ENCODE results near the gene TMC8.

TMC8 gene

DNA sequence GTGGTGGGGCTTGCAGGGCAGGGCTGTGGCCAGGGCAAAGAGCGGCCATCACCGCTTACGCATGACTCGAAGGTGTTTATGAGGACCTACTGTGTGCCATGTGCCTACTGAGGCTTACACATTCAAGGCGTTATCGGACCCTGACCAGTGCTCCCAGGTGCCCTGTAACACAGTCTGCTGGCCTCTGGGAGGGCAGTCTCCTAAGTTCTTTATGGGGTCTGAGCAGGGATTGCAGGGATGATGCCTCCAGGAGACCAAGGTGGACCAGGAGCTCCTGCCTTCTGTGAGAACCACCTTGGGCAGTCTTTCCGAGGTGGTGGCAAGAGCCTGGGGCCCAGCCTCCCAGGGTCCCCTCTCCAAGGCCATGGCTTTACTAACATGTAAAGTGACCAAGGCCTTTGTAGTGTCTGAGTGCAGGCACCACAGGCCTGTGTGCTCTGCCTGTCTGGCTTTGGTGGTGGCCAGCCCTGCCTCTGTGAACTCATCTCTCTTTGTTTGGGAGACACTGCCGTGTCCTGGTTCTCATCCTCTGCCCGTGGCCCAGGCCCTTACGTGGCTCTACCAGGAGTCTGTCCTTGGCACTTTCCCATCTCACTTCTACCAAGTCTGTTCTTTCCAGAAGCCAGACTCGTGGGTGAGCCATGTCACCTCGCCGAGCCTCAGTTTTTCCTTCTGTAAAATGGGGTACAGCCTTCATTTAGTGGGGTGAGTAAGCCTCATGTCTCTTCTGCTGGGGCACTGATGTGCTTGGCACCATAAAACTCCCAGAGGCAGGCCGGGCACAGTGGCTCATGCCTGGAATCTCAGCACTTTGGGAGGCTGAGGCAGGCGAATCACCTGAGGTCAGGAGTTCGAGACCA lies 34.4 kb downstream of the TMC8 start:
- TF ChIP-seq GATA3 (IDR thresholded peaks at IDR 0.05; ENCODE audit: low read depth, low read length), result no peak
- no peak for TF ChIP-seq GATA2 (IDR thresholded peaks at IDR 0.05; ENCODE audit: low read depth, low read length)

- no peak for TF ChIP-seq GATA3 (IDR thresholded peaks at IDR 0.05; ENCODE audit: low read depth, low read length)
- TF ChIP-seq GATA2 (IDR thresholded peaks at IDR 0.05; ENCODE audit: low read depth, low read length), result no peak
Measured at GRCh38 chr17:78166416-78166815, 35.8 kb downstream of the TMC8 start.

GRCh38 chr17:78168242-78168902 lies 37.8 kb downstream of the TMC8 start, which contains the start of gene SYNGR2:
TSS of gene SYNGR2 (plus strand) at chr17:78168581. CDS start at chr17:78168617, 36 bp downstream.
- TF ChIP-seq GATA3 (IDR thresholded peaks at IDR 0.05; ENCODE audit: low read depth, low read length) (no peak), GATA2 (IDR thresholded peaks at IDR 0.05; ENCODE audit: low read depth, low read length) (no peak)

DNA sequence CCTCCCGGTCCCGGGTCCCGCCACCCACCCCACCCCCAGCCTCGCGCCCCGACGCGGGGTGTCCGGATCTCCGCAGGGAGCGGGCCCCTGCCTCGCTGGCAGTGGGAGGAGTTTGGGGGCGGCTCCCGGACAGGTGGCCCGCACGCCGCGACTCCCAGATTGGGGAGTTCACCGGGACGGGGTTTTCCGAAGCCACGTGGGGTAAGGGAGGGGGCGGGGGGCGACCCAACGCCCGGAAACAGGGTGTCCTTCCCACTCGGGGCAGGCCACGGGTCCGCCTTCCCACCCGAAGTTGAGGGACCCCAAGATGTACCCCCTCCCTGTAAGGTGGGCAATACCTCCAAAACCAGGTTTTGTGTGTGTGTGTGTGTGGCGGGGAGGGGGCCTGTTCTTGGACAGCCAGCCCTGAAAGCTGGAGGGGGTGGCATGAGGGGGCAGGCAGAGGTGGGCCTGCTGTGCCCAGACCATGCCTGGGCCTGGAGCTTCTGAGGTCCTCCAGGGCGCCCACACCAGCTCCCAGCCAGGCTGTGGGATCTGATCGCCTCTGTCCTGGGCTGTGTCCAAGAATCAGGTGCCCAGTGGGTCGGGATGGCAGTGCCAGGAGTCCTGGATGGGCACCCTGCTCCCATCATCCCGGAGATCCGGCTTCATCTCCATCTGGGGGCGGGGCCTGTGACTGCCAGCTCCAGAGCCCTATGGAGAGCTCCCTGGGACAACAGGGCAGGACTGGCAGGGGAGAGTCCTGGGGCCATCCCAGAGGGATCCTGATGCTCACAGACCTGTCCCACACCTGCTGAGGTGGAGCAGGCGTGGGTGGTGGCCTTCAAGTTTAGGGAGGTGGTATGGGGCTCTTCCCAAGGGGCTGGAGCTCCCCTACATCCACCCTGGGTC lies 38.6 kb downstream of the TMC8 start:
- TF ChIP-seq GATA2 (IDR thresholded peaks at IDR 0.05; ENCODE audit: low read depth, low read length) (no peak), GATA3 (IDR thresholded peaks at IDR 0.05; ENCODE audit: low read depth, low read length) (no peak)

- no peak for TF ChIP-seq GATA3 (IDR thresholded peaks at IDR 0.05; ENCODE audit: low read depth, low read length)
- TF ChIP-seq GATA2 (IDR thresholded peaks at IDR 0.05; ENCODE audit: low read depth, low read length), result no peak
Measured at GRCh38 chr17:78170692-78171590, 40.4 kb downstream of the TMC8 start.

GRCh38 chr17:78172249-78173051 lies 41.9 kb downstream of the TMC8 start:
- no peak for TF ChIP-seq GATA2 (IDR thresholded peaks at IDR 0.05; ENCODE audit: low read depth, low read length)
- TF ChIP-seq GATA3 (IDR thresholded peaks at IDR 0.05; ENCODE audit: low read depth, low read length), result no peak

DNA sequence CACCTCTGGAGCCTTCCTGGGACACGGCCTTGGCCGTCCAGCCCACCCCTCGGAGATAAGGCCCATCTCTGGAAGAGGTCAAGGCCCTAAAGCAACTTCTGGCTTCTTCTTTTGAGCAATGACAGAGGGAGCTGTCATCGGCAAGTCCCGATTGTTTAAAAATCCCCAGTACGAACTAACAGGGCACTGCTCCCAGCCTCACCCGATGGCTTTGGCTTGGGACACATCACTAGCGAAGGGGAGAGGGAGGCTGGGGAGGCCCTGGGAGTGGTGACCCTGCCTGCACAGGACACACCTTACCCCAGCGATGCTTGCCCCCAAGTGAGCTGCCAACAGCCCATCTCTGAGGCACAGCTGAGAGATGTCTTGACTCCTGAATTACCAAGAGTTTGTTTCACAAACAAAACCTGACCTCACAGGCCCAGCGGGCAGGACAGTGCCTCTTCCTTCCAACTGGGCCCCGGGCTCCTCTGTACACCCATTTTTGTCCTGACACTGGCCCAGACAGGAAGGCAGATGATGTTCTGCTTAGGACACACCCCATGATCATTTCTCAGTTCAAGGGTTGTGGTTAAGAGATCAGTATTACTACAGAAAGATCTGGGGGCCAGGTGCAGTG lies 42.6 kb downstream of the TMC8 start:
- TF ChIP-seq GATA3 (IDR thresholded peaks at IDR 0.05; ENCODE audit: low read depth, low read length) (no peak), GATA2 (IDR thresholded peaks at IDR 0.05; ENCODE audit: low read depth, low read length) (no peak)

GRCh38 chr17:78174346-78174869 lies 43.8 kb downstream of the TMC8 start:
- no peak for TF ChIP-seq GATA2 (IDR thresholded peaks at IDR 0.05; ENCODE audit: low read depth, low read length)
- no peak for TF ChIP-seq GATA3 (IDR thresholded peaks at IDR 0.05; ENCODE audit: low read depth, low read length)

GRCh38 chr17:78174870-78175642 lies 44.5 kb downstream of the TMC8 start:
- no peak for TF ChIP-seq GATA2 (IDR thresholded peaks at IDR 0.05; ENCODE audit: low read depth, low read length)
- TF ChIP-seq GATA3 (IDR thresholded peaks at IDR 0.05; ENCODE audit: low read depth, low read length), result no peak

- no peak for TF ChIP-seq GATA3 (IDR thresholded peaks at IDR 0.05; ENCODE audit: low read depth, low read length)
- no peak for TF ChIP-seq GATA2 (IDR thresholded peaks at IDR 0.05; ENCODE audit: low read depth, low read length)
Measured at GRCh38 chr17:78175643-78175981, 45.0 kb downstream of the TMC8 start.

DNA sequence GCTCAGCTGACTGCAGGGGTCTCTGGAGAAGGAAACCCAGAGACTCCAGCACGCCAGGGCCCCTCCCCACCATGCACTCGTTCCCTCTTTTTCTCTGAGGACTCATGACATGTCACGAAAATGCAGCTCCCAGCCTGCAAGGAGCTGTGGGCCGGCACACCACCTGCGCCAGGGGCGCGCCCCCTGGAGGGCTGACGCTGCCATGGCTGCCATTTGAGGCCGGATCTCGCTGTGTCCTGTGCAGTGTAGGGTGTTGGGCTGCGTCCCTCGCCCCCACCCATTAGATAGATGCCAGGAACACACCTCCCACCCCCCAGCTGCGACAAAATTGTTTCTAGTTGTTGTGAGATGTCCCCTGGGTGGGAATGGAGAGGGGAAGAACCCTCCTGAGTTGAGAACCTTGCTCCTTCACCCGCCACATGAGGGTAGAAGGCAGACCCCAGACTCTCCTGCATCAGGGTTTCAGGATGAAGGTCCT lies 46.0 kb downstream of the TMC8 start:
- TF ChIP-seq GATA2 (IDR thresholded peaks at IDR 0.05; ENCODE audit: low read depth, low read length) (no peak), GATA3 (IDR thresholded peaks at IDR 0.05; ENCODE audit: low read depth, low read length) (no peak)
